Cardiac fibroblast (primary cell): ENCODE measurements around the gene CSNK1D.
"Not testable (repeated sequence)": the region's sequence is repeated elsewhere in the genome, so short reads cannot be mapped to it uniquely, and the experiment has no call there.

ENCODE experiments used
- DNase-seq, 2 donors: peaks; one replicate each; pipeline versions ENCODE4 v3.0.0 to v3.0.0-alpha.2; 2010; ENCODE audit warnings: low read depth in 2 of 2
- H3K4me3 ChIP-seq, 2 donors: replicated peaks in 1 of 2; 1 replicate in 1 of 2; 2 replicates in 1 of 2; pipeline ENCODE4 v1.5.1; 2011; ENCODE audit warnings: low read depth in 2 of 2, low read length in 2 of 2, mild to moderate bottlenecking in 2 of 2, moderate library complexity in 1 of 2
- CTCF ChIP-seq: IDR thresholded peaks from one replicate; pipeline ENCODE4 v1.5.1; 2011; ENCODE audit warnings: low read depth, mild to moderate bottlenecking, low read length, inconsistent platforms

The CSNK1D gene

DNA sequence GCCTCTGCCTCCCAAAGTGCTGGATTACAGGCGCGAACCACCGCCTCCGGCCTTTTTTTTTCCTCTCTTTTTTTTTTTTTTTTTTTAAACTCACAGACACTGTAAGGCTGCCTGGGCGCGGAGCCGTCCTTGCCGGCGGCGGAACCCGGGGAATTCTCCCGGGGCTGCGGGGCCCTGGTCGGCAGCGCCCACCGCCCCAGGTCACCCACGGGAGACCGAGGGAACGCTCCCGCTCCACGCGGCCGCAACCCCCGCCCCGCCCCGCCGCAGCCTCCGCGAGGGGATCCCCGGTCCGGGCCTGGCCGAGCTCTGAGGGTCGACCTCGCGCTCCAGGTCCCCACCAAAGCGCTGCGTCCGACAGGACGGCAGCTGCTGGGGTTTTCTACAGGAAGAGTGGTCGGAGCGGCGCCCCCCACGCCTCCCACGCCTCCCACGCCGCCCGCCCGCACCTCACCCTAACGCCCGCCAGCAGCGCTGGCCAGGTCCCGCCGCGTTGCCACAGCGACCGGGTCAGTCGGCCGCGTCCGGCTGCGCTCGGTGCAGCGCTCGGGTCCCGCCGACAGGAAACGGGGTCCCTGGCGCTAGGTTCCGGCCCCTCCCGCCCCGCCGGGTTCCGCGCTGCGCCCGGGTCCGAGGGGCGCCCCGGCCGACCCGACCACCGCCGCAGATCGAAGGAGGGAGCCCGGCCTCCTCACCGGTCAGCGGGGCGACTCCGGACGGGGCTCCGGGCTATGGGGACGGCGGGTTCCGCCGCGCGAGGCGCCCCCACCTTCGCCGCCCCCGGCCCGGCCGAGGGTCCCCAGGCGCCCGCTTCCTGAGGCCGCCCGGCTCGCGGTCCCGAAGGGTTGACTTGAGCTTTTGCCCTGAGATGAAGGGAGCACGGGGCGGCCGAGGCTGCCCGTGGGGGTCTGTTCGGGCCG, 60.9 kb downstream of the CSNK1D start, which contains the start of gene CCDC57:
TSS of gene CCDC57 (minus strand) at position 512 of the 920 bp plus-strand sequence. CDS start 10,898 bp downstream, outside the sequence.
- DNase-seq: peak; percentile 79 to 85
- H3K4me3 ChIP-seq: peak within 1 kb of the TSS; percentile 56 to 77
- no peak for TF ChIP-seq CTCF

- H3K4me3 ChIP-seq, DNase-seq: not testable (repeated sequence)
Measured at GRCh38 chr17:82210655-82211054, 62.8 kb downstream of the CSNK1D start.

GRCh38 chr17:82205720-82206508, 67.6 kb downstream of the CSNK1D start:
- DNase-seq: peak; percentile 92
- peak; percentile 93 for TF ChIP-seq CTCF
- H3K4me3 ChIP-seq: no peak overlapping the region

GRCh38 chr17:82204831-82205719, 68.4 kb downstream of the CSNK1D start:
- DNase-seq: peak; percentile 61 to 84
- H3K4me3 ChIP-seq: no peak overlapping the region
- TF ChIP-seq CTCF: no peak

GRCh38 chr17:82203920-82204319, 69.6 kb downstream of the CSNK1D start:
- no peak for TF ChIP-seq CTCF
- H3K4me3 ChIP-seq: no peak overlapping the region
- DNase-seq: no peak

- TF ChIP-seq CTCF: no peak
- DNase-seq: no peak
- H3K4me3 ChIP-seq: no peak overlapping the region
Measured at GRCh38 chr17:82202981-82203380, 70.5 kb downstream of the CSNK1D start.
